ENCODE measurements around the gene SNX33. TPM values are rescaled to one million over a fixed set of nuclear protein-coding genes. Genes with fewer than 3 reads are reported as not detected.

SNX33 gene
- total RNA-seq, 1 donor from 2014 or later: 29.3 TPM

GRCh38 chr15:75666823-75667501, 19.2 kb downstream of the SNX33 start:
- Mint-ChIP-seq H3K36me3 (ENCODE audit: insufficient read depth) (peaks cover 5% of the 10 kb centered on the region), H3K9me3 (ENCODE audit: low read depth) (no peaks in the 10 kb centered on the region), H3K4me3 (ENCODE audit: low read depth) (no peak overlapping the region), H3K27ac (peak overlapping the region; percentile 56), H3K27me3 (peaks cover 57% of the 10 kb centered on the region), H3K4me1 (ENCODE audit: low read depth) (peaks cover 38% of the 10 kb centered on the region)
- TF ChIP-seq, protein P1, sequence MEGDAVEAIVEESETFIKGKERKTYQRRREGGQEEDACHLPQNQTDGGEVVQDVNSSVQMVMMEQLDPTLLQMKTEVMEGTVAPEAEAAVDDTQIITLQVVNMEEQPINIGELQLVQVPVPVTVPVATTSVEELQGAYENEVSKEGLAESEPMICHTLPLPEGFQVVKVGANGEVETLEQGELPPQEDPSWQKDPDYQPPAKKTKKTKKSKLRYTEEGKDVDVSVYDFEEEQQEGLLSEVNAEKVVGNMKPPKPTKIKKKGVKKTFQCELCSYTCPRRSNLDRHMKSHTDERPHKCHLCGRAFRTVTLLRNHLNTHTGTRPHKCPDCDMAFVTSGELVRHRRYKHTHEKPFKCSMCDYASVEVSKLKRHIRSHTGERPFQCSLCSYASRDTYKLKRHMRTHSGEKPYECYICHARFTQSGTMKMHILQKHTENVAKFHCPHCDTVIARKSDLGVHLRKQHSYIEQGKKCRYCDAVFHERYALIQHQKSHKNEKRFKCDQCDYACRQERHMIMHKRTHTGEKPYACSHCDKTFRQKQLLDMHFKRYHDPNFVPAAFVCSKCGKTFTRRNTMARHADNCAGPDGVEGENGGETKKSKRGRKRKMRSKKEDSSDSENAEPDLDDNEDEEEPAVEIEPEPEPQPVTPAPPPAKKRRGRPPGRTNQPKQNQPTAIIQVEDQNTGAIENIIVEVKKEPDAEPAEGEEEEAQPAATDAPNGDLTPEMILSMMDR (IDR thresholded peaks at IDR 0.05; ENCODE audit: unreplicated experiment): no peak
- DNase-seq (ENCODE audit: low spot score, unreplicated experiment): no peak

GRCh38 chr15:75669191-75669878, 21.6 kb downstream of the SNX33 start:
- peaks cover 41% of the 10 kb centered on the region for H3K4me1 Mint-ChIP-seq (ENCODE audit: low read depth)
- peaks cover 5% of the 10 kb centered on the region for H3K36me3 Mint-ChIP-seq (ENCODE audit: insufficient read depth)
- DNase-seq (ENCODE audit: low spot score, unreplicated experiment): no peak
- H3K27me3 Mint-ChIP-seq: peaks cover 51% of the 10 kb centered on the region
- TF ChIP-seq, protein P1 (IDR thresholded peaks at IDR 0.05; ENCODE audit: unreplicated experiment): no peak
- no peaks in the 10 kb centered on the region for H3K9me3 Mint-ChIP-seq (ENCODE audit: low read depth)
- H3K27ac Mint-ChIP-seq: no peak overlapping the region
- no peak overlapping the region for H3K4me3 Mint-ChIP-seq (ENCODE audit: low read depth)

DNA sequence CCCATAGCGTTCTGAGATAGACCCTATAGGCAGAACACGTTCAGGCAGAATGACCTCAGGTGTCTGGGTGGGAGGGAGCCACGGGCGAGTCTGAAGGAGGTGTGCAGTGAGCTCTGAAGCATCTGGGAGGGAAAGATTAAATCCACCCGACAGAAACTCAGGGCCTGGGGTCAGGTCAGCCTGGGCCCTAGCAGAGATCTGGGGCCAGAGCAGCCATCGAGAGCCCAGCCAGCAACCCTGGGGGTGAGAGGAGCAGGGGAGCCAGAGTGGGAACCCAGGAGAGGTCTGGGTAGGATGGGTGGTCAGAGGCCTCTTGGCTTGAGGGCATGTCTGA, 22.1 kb downstream of the SNX33 start:
- TF ChIP-seq, protein P1 (IDR thresholded peaks at IDR 0.05; ENCODE audit: unreplicated experiment): no peak
- H3K27ac Mint-ChIP-seq: no peak overlapping the region

DNA sequence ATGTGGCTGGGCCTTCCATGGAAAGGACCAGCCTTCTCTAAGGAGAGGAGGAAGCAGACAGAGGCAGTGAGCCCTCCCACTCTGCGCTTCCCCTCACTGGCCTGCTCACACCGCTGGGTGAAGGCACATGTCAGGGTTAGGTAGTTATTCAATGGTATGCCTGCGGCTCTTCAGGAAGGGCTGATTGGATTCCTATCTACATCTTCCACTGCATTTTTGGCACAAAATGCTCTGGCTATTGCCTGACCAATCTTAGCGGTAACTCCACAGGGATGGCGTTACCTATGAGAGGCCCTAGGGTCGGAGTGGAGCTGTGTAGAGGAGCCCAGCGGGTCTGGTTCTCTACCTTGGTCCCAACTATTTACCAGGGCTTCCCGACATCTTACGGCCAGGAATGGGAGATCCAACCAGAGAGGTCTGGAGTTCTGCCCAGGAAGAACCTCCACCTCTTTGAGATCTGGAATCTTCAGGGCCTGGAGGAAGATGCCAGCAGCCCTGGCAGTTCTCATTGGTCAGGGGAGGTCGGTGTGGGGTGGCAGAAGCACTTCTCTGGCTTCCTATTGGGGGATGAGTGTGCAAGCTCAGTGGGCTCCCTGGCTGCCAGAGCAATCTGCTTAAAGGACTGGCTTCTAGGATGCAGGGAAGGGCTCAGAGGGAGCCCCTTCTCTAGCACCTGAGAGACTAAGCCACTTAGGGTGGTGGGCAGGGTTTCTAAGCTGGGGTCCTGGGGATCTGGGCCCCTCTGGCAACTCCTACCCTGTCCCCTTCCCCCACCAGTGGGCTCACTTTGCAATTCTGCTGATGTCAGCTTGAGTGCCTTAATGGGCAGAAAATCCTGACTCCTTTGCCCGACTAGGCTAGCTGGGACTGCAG, 24.3 kb downstream of the SNX33 start:
- no peak for DNase-seq (ENCODE audit: low spot score, unreplicated experiment)
- Mint-ChIP-seq H3K36me3 (ENCODE audit: insufficient read depth) (no peaks in the 10 kb centered on the region), H3K27me3 (peaks cover 35% of the 10 kb centered on the region), H3K4me3 (ENCODE audit: low read depth) (peak overlapping the region; percentile 39), H3K9me3 (ENCODE audit: low read depth) (no peaks in the 10 kb centered on the region), H3K27ac (peak overlapping the region; percentile 88), H3K4me1 (ENCODE audit: low read depth) (peaks cover 27% of the 10 kb centered on the region)
- TF ChIP-seq, protein P1 (IDR thresholded peaks at IDR 0.05; ENCODE audit: unreplicated experiment): no peak

More for the DNA sequence above, 22.1 kb downstream of the SNX33 start:
- DNase-seq (ENCODE audit: low spot score, unreplicated experiment): no peak
- peaks cover 39% of the 10 kb centered on the region for H3K4me1 Mint-ChIP-seq (ENCODE audit: low read depth)
- H3K36me3 Mint-ChIP-seq (ENCODE audit: insufficient read depth): peaks cover 5% of the 10 kb centered on the region
- H3K4me3 Mint-ChIP-seq (ENCODE audit: low read depth): no peak overlapping the region
- peaks cover 51% of the 10 kb centered on the region for H3K27me3 Mint-ChIP-seq
- no peaks in the 10 kb centered on the region for H3K9me3 Mint-ChIP-seq (ENCODE audit: low read depth)

All from progenitor cell of endocrine pancreas (in vitro differentiated cells).